T-helper 1 cell treated with Interleukin-12 subunit alpha and Interleukin-12 subunit beta and Interleukin-4 antibody, amounts not matched to agents 30 ng/mL and 1 ng/mL, for 36 hours (primary cell): ENCODE data around the gene KCNG2. TPM values are rescaled to one million over a fixed set of nuclear protein-coding genes. Genes with fewer than 3 reads are reported as not detected.

Experiments used
- intact Hi-C: fragments of 100-400 bp; cut with micrococcal nuclease; formaldehyde crosslinking; loops from one replicate; pipeline ENCODE4 v1.15.1; 2024
- total RNA-seq: library from RNA; stranded (reverse); gene quantifications from 2 replicates; pipeline ENCODE4 v1.2.3, GENCODE V29; 2022

Gene KCNG2
- total RNA-seq, 1 donor from 2014 or later, result not detected

DNA sequence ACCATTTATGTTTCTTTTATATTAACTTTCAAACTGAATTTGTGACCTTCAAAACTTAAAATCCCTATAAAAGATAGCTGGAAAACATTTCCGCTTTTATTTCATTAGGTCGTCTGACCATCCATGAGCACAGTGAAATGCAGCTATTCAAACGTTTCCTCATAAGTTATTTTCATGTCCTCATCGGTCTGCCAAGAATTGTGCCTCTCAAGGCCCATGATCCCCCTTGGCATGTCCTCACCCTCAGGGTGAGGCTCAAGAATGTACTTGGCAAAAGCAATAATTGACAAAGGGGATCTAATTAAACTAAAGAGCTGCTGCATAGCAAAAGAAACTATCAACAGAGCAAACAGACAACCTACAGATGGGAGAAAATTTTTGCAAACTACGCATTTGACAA is 141.4 kb downstream of the KCNG2 start:
- intact Hi-C loops, result no loop called here

- intact Hi-C loops, result no loop called here
Observed at GRCh38 chr18:79940126-79940813, 142.5 kb downstream of the KCNG2 start.

GRCh38 chr18:79940814-79941472 is 143.2 kb downstream of the KCNG2 start:
- intact Hi-C loops, result no loop called here

DNA sequence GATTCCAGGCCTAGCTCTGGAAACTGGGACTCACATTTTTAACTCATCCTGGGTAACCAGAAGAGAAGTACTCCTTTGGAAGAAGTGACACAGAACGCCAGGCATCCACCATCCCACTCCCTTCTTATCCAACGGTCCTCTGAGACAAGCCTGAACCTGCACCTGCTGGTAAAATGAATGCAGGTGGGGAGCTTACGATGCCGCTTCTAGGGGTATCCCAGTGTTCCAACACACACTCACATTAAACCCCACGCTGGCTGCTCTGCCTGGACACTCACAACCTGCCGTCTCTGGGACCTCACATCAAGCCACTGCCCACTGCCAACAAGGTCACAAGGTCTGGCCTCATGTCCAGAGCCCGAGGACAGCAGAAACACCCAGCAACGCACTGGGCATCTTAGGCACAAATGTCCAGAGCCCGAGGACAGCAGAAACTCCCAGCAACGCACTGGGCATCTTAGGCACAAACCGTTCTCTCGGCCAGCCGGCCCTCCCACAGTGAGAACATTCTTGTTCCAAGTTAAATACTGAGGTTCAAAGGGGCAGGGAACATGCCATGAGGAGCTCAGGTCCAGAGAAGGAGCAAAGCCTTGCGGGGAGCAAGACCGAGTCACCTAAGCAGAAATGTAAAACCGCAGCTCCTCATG is 143.9 kb downstream of the KCNG2 start:
- intact Hi-C loops, result no loop called here

DNA sequence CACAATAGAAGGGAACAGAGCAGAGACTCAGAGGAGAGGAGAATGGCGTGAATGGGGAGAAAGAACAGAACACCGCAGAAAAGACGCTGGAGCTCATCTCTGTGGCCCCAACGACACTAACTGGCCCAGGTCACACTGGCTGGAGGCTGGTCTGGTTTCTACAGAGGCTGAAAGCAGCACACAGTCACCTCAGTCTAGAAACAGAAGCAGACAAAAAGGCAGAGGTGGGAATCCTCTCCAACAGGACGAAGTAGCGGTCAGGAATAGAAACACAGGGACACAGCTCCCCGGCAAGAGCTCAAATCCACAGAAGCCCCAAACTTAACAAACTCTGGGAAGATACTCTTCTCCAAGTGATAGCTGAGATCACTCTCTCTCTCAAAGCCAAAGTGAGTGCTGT is 144.5 kb downstream of the KCNG2 start:
- intact Hi-C loops, result no loop called here

DNA sequence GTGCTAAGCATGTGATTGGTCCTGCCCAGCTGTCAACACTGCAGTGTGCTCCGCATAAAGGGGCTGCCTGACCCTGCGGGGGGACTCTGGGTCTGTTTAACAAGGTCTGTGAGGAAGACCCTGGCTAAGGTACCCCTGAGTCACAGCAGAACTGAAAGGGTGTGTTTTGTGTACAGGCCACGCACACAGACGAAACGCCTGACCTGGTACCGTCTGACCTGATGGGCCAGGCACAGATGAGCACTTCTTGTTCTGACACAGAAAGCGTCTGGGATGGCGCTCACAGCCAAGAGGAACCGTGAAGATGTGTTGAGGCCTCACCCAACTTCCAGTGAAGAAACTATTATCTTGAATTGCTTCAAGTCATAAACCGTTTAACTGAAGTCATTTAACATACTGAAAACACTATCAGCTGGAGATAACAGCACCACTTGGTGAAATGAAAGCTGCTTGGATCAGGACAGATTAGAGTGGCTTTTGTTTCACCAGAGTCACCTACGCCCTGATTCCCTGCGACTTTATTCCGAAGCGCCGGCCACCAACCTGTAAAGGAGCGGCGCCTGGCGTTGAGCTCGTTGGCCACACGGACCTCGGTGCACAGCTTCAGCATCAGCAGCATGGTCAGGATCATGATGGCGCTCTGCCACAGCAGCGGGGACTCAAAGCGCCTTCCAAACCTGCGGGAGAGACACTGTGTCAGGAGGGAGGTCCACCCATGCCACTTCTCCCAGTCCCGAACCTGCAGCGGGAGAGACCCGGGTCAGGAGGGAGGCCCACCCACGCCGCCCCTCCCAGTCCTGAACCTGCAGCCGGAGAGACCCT is 145.3 kb downstream of the KCNG2 start:
- intact Hi-C loops, result no loop called here

GRCh38 chr18:79943608-79944125 is 145.9 kb downstream of the KCNG2 start:
- intact Hi-C loops, result no loop called here

GRCh38 chr18:79944126-79944731 is 146.5 kb downstream of the KCNG2 start:
- intact Hi-C loops, result no loop called here

- intact Hi-C loops, result no loop called here
Observed at GRCh38 chr18:79944746-79945117, 147.0 kb downstream of the KCNG2 start.

GRCh38 chr18:79945118-79946042 is 147.6 kb downstream of the KCNG2 start:
- intact Hi-C loops, result no loop called here

DNA sequence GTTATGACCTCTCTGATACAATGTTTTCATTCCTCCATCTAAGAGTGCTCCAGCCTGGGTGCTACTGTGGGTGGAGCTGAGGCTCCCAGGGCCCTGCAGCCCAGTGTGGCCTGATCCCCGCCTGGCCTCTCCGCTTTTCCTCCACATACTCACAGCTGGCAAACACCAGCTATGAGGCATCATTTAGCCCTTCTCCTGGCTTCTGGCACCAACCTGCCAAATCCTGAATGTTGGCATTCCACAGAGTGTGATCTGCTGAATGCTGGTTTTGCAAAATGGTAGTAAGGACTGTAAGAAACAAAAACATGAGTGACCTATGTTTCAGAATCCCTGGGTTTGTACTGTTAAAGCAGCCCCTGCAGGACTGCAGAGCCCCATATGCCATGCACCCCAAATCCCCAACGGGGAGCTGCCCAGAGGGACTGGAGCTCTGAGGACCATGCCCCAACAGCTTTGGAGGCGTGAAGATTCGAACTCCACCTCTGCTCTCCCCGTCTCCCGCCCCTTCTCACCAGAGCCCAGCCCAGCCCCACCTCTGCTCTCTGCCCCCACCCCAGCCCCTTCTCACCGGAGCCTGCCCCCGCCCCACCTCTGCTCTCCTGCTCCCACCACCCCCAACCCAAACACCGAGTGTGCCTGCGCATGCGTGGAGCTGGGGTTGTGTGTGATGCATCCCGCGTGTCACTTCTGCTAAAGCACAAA is 149.5 kb downstream of the KCNG2 start:
- intact Hi-C loops, result no loop called here

DNA sequence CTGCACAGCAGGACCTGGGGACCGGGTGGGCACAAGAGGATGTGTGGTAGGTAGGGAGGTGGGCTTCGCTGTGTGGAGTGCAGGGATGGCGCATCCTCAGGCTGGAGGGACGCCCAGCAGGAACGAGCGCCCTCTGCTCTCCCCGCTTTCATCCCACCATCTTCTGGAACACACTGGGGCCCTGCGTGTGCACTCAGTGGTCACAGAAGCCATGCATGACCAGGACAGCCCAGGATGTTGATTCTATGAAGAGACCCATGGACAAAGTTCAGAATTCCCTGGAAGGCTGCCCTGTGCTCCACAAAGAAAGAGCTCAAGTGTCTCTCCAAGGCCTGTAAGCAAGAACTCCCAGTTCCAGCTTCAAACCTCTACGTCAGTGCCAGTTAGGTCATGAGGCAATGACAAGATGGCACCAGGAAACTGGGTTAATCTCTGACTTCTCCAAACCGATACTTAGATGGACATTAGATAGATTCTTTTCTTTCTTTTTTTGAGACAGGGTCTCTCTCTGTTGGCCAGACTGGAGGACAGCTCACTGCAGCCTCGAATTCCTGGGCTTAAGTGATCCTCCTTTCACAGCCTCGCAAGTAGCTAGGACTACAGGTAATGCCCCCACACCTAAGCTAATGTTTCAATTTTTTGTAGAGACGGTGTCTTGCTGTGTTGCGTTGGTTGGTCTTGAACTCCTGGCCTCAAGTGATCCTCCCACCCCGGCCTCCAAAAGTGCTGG is 150.3 kb downstream of the KCNG2 start:
- intact Hi-C loops, result no loop called here

DNA sequence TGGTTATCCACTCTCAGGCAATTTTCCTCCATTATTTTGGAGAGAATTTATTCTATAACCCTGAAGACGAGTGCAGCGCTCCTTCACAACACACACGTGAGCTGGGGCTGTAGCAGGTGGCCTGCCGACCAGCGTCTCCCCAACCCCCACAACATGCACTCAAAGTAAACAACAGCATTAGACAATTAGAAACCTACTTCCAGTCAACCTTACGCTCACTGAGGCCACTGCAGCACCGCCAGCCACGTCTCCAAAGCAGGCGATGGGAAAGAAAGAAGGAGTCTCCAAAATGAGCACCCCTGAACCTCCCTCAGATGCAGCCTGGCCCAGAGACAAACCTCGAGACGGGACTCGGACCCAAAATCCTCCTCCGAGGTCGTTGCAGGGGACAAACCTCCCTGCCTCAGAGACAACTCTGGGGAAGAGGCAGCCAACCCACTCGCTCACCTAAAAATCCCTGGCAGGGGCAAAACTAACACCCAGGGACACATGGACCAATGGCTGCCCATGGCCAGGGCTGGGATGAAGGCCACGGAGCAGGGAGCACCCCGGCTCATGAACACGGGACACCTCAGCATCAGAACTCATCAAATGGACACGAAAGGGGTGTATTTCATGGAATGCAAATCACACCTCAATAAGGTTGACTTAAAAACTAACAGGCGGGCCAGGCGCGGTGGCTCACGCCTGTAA is 151.1 kb downstream of the KCNG2 start:
- intact Hi-C loops, result no loop called here

Other genes starting within 250 kb of the KCNG2 start
- 35.1 and 37.5 TPM in 2 replicates for gene CTDP1, start 118.1 kb upstream of the KCNG2 start, total RNA-seq
- gene SLC66A2, start 153.7 kb downstream of the KCNG2 start, total RNA-seq, result 39.1 and 41.1 TPM in 2 replicates
- gene HSBP1L1, start 166.7 kb downstream of the KCNG2 start, total RNA-seq, result 12.0 and 13.0 TPM in 2 replicates
- 125 and 132 TPM in 2 replicates for gene TXNL4A, start 190.6 kb downstream of the KCNG2 start, total RNA-seq
- 20.8 and 20.9 TPM in 2 replicates for gene RBFA, start 236.5 kb downstream of the KCNG2 start, total RNA-seq